Neural progenitor cell (in vitro differentiated cells): ENCODE data around the gene GBGT1. TPM values are rescaled to one million over a fixed set of nuclear protein-coding genes. Genes with fewer than 3 reads are reported as not detected.

Experiments
- DNase-seq: peaks from one replicate; pipeline ENCODE4 v3.0.0-alpha.2; 2016; ENCODE audit warnings: low spot score
- H2AFZ ChIP-seq: fragments of 200-600 bp; sonication (generic); replicated peaks from 2 replicates; pipeline ENCODE4 v1.6.1; 2016; ENCODE audit warnings: antibody characterized with exemption
- H3F3A ChIP-seq: fragments of 200-600 bp; sonication (generic); 2 replicates; pipeline ENCODE4 v1.6.1; 2016; ENCODE audit warnings: antibody characterized with exemption, low read depth
- H3K27ac ChIP-seq: fragments of 200-600 bp; sonication (generic); 2 replicates; pipeline ENCODE4 v1.5.1; 2016; ENCODE audit warnings: mild to moderate bottlenecking
- H3K27me3 ChIP-seq: fragments of 200-600 bp; sonication (generic); 2 replicates; pipeline ENCODE4 v1.6.1; 2016; ENCODE audit warnings: mild to moderate bottlenecking, moderate library complexity
- H3K36me3 ChIP-seq: fragments of 200-600 bp; sonication (generic); 2 replicates; pipeline ENCODE4 v1.5.1; 2016
- H3K4me1 ChIP-seq: fragments of 200-600 bp; sonication (generic); 2 replicates; pipeline ENCODE4 v1.6.1; 2016; ENCODE audit warnings: mixed run types
- H3K4me2 ChIP-seq: fragments of 200-600 bp; sonication (generic); 2 replicates; pipeline ENCODE4 v1.6.1; 2016
- H3K4me3 ChIP-seq: fragments of 200-600 bp; sonication (generic); 2 replicates; pipeline ENCODE4 v1.5.1; 2016
- H3K79me2 ChIP-seq: fragments of 200-600 bp; sonication (generic); 2 replicates; pipeline ENCODE4 v1.6.1; 2016; ENCODE audit warnings: low read depth
- H3K9ac ChIP-seq: fragments of 200-600 bp; sonication (generic); 2 replicates; pipeline ENCODE4 v1.6.1; 2016
- H3K9me3 ChIP-seq: fragments of 200-600 bp; sonication (generic); 2 replicates; pipeline ENCODE4 v1.5.1; 2016; ENCODE audit warnings: low read depth
- H4K20me1 ChIP-seq: fragments of 200-600 bp; sonication (generic); 2 replicates; pipeline ENCODE4 v1.6.1; 2016; ENCODE audit warnings: low read depth
- H3K27ac Mint-ChIP-seq: 3 replicates; pipeline ENCODE4 v1.8.0; 2021; ENCODE audit warnings: mixed read lengths
- H3K27me3 Mint-ChIP-seq: 2 replicates; pipeline ENCODE4 v1.8.0; 2022; ENCODE audit warnings: low read depth, mild to moderate bottlenecking, inconsistent platforms, moderate library complexity, mixed read lengths; ENCODE audit not compliant: insufficient read depth
- H3K36me3 Mint-ChIP-seq: 3 replicates; pipeline ENCODE4 v1.8.0; 2021; ENCODE audit warnings: mixed read lengths
- H3K4me1 Mint-ChIP-seq: 3 replicates; pipeline ENCODE4 v1.8.0; 2021; ENCODE audit warnings: mixed read lengths
- H3K4me3 Mint-ChIP-seq: 3 replicates; pipeline ENCODE4 v1.8.0; 2021; ENCODE audit warnings: mild to moderate bottlenecking, moderate library complexity, mixed read lengths
- H3K9me3 Mint-ChIP-seq: 3 replicates; pipeline ENCODE4 v1.8.0; 2020; ENCODE audit warnings: mixed read lengths
- EZH2 ChIP-seq: fragments of 200-600 bp; sonication (generic); IDR thresholded peaks from 2 replicates; pipeline ENCODE4 v1.6.1; 2017; ENCODE audit warnings: antibody characterized with exemption, mild to moderate bottlenecking, moderate library complexity
- EZH2phosphoT487 ChIP-seq: fragments of 200-600 bp; sonication (generic); IDR thresholded peaks from 2 replicates; pipeline ENCODE4 v1.6.1; 2017; ENCODE audit warnings: antibody characterized with exemption
- total RNA-seq: library from RNA; depleted of rRNA; stranded (reverse); fragments of >200 nt; gene quantifications from 2 replicates; pipeline ENCODE4 v1.2.3, GENCODE V29; 2015; ENCODE audit warnings: low replicate concordance
- TF ChIP-seq, protein P1 (sequence below): fragments of 200-600 bp; sonication (generic); IDR thresholded peaks from 2 replicates; pipeline ENCODE4 v1.5.1; 2017; ENCODE audit warnings: antibody characterized with exemption, mild to moderate bottlenecking

GBGT1 gene
- total RNA-seq, 1 donor from 2014 or later, result 2.0 TPM

DNA sequence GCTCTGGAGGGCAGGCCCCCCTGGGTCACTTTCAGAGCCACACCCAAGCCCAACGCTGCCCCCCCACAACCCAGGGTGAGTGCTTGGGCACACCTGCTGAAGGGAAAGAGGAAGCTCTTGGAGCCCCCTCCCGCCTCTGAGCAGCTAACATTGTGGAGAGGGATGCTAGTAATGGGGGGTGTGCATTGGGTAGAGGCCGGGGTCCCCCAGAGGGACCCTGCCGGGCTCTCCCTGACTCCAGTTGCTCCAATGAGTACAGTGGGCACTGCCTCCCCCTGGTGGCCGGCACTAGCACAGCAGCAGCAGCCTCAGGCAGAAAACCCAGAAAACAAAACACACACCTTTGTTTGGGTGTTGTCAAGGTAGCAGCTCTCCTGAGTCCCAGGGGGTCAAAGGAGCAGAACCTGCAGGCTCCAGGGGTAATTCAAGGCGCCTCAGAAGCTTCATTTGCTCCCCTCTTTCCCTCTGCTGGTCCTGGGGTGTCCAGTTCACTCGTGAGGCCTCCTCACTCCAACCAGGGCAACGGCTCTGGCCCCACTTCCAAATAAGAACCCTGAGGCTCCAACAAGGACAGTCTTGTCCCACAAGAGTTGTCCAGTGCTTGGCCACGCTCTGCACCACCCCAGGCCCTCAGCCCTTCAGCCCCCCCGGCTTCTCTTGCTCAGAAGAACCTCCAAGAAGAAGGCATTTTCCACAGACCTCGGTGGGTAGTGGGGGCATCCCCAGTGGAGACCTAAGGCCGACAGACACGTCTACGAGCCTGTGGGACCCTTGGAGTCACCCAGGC, 16.1 kb downstream of the GBGT1 start:
- TF ChIP-seq, protein P1, sequence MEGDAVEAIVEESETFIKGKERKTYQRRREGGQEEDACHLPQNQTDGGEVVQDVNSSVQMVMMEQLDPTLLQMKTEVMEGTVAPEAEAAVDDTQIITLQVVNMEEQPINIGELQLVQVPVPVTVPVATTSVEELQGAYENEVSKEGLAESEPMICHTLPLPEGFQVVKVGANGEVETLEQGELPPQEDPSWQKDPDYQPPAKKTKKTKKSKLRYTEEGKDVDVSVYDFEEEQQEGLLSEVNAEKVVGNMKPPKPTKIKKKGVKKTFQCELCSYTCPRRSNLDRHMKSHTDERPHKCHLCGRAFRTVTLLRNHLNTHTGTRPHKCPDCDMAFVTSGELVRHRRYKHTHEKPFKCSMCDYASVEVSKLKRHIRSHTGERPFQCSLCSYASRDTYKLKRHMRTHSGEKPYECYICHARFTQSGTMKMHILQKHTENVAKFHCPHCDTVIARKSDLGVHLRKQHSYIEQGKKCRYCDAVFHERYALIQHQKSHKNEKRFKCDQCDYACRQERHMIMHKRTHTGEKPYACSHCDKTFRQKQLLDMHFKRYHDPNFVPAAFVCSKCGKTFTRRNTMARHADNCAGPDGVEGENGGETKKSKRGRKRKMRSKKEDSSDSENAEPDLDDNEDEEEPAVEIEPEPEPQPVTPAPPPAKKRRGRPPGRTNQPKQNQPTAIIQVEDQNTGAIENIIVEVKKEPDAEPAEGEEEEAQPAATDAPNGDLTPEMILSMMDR, result peak; percentile 96
- no peak for TF ChIP-seq EZH2
- H4K20me1 ChIP-seq, result peaks cover 46% of the 10 kb centered on the region
- no peaks in the 10 kb centered on the region for H3K36me3 ChIP-seq
- no peaks in the 10 kb centered on the region for H3K27me3 ChIP-seq
- DNase-seq, result peak; percentile 83
- H3K9me3 Mint-ChIP-seq, result no peaks in the 10 kb centered on the region
- H3K79me2 ChIP-seq, result peaks cover 50% of the 10 kb centered on the region
- H3K36me3 Mint-ChIP-seq, result no peaks in the 10 kb centered on the region
- H2AFZ ChIP-seq, result no peak overlapping the region
- peak overlapping the region; percentile 94 for H3K4me2 ChIP-seq
- H3K27me3 Mint-ChIP-seq, result peaks cover 14% of the 10 kb centered on the region
- H3K4me3 Mint-ChIP-seq, result peak overlapping the region; percentile 94
- no peak overlapping the region for H3K27ac ChIP-seq
- H3K27ac Mint-ChIP-seq, result peak overlapping the region; percentile 86
- H3F3A ChIP-seq, result peaks cover 19% of the 10 kb centered on the region
- H3K4me1 Mint-ChIP-seq, result peaks cover 50% of the 10 kb centered on the region
- H3K4me3 ChIP-seq, result peak overlapping the region; percentile 64
- H3K4me1 ChIP-seq, result peaks cover 9% of the 10 kb centered on the region
- H3K9me3 ChIP-seq, result no peaks in the 10 kb centered on the region
- H3K9ac ChIP-seq, result no peak overlapping the region

DNA sequence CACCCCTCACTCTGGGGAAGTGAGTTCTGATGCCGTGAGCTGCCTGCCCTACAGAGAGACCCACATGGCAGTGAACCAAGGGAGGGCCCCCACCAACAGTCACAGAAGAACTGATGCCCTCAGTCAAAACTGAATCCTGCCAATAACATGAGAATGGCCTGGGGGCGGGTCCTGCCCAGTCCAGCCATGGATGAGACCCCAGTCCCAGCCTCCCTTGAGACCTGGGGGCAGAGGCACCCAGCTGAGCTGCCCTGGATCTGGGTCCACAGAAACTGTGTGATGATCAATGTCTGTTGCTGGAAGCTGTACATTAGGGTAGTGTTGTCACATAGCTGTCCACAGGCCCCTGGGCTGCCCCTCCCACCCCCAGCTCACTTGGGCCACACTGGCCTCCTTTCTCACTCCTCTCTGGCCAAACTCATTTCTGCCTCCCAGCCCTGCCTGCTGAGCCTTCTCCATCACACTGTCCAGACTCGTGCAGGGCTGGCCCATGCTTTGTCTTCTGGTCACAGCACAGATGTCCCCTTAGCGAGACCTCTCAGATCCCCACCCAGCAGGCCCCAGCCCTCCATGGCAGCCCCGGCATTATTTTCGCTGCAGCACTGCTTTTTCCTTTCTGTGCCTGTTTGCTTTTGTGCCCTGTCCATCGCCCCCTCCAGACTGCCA, 16.8 kb downstream of the GBGT1 start:
- H3K27me3 Mint-ChIP-seq, result peaks cover 14% of the 10 kb centered on the region
- peak overlapping the region; percentile 94 for H3K4me3 Mint-ChIP-seq
- H3K9me3 Mint-ChIP-seq, result no peaks in the 10 kb centered on the region
- Histone ChIP-seq H3F3A (peaks cover 19% of the 10 kb centered on the region), H3K4me2 (peak overlapping the region; percentile 94), H3K27me3 (no peaks in the 10 kb centered on the region), H3K4me1 (peaks cover 9% of the 10 kb centered on the region), H3K9ac (no peak overlapping the region), H2AFZ (no peak overlapping the region), H4K20me1 (peaks cover 53% of the 10 kb centered on the region), H3K27ac (no peak overlapping the region), H3K79me2 (peaks cover 57% of the 10 kb centered on the region), H3K9me3 (no peaks in the 10 kb centered on the region), H3K36me3 (no peaks in the 10 kb centered on the region), H3K4me3 (no peak overlapping the region)
- TF ChIP-seq, protein P1, result no peak
- TF ChIP-seq EZH2phosphoT487, result no peak
- TF ChIP-seq EZH2, result no peak
- no peaks in the 10 kb centered on the region for H3K36me3 Mint-ChIP-seq
- H3K4me1 Mint-ChIP-seq, result peaks cover 50% of the 10 kb centered on the region
- DNase-seq, result no peak
- H3K27ac Mint-ChIP-seq, result no peak overlapping the region

GRCh38 chr9:133144904-133145851, 18.5 kb downstream of the GBGT1 start:
- no peaks in the 10 kb centered on the region for H3K36me3 Mint-ChIP-seq
- H3K4me1 ChIP-seq, result peaks cover 9% of the 10 kb centered on the region
- H3K9me3 ChIP-seq, result no peaks in the 10 kb centered on the region
- peak overlapping the region; percentile 77 for H3K4me2 ChIP-seq
- peaks cover 52% of the 10 kb centered on the region for H3K4me1 Mint-ChIP-seq
- H3K27me3 Mint-ChIP-seq, result peaks cover 8% of the 10 kb centered on the region
- no peak overlapping the region for H3K27ac ChIP-seq
- no peaks in the 10 kb centered on the region for H3K36me3 ChIP-seq
- H3K27ac Mint-ChIP-seq, result no peak overlapping the region
- H3K9me3 Mint-ChIP-seq, result no peaks in the 10 kb centered on the region
- peak overlapping the region; percentile 78 for H3K4me3 Mint-ChIP-seq
- H3K79me2 ChIP-seq, result peaks cover 69% of the 10 kb centered on the region
- H2AFZ ChIP-seq, result no peak overlapping the region
- H3K4me3 ChIP-seq, result no peak overlapping the region
- no peak for TF ChIP-seq EZH2
- no peak for TF ChIP-seq EZH2phosphoT487
- TF ChIP-seq, protein P1, result no peak
- no peaks in the 10 kb centered on the region for H3K27me3 ChIP-seq
- DNase-seq, result no peak
- no peak overlapping the region for H3K9ac ChIP-seq
- H3F3A ChIP-seq, result peaks cover 19% of the 10 kb centered on the region
- peaks cover 70% of the 10 kb centered on the region for H4K20me1 ChIP-seq
